Measurements from ENCODE around the gene CXCR5.

CXCR5 gene

DNA sequence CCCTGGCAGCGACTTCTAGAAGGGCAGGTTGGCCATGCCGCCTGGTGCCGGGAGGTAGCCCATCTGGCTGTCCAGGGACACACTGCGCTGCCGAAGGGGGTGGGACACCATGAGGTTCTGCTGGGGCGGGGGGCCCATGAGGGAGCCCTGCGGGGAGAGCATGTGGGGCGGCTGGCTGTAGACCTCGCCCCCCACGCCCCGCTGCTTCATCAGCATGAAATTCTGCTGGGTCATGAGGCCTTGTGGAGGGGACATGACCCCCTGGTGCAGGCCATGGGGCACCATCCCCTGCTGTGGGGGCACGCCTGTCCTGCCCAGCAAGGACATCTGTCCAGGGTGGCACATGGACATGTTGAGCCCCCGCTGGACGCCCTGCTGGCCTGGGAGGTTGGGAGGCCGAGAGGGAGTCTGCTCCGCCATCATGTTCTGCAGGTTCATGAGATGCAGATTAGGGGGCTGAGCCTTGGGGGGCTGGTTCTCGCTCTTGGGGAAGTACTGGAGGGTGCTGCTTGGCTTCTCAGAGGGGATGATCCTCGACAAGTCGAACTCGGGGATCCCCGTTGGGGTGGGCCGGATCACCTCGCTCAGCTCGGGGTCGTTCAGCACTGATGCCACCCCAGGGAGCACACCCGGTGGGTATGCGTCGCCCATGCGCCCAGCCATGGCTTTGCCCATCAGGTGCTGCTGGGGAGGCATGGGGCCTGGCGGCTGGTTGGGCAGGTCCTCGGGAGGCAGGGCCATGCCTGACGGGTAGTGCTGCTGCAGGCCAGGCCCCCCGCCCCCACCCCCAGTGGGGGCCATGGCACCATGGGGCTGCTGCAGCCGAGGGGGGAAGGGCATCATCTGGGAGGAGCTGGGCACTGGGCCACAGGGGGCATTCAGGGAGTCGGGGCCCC is 15.0 kb downstream of the CXCR5 start:
- TF ChIP-seq, protein P1, sequence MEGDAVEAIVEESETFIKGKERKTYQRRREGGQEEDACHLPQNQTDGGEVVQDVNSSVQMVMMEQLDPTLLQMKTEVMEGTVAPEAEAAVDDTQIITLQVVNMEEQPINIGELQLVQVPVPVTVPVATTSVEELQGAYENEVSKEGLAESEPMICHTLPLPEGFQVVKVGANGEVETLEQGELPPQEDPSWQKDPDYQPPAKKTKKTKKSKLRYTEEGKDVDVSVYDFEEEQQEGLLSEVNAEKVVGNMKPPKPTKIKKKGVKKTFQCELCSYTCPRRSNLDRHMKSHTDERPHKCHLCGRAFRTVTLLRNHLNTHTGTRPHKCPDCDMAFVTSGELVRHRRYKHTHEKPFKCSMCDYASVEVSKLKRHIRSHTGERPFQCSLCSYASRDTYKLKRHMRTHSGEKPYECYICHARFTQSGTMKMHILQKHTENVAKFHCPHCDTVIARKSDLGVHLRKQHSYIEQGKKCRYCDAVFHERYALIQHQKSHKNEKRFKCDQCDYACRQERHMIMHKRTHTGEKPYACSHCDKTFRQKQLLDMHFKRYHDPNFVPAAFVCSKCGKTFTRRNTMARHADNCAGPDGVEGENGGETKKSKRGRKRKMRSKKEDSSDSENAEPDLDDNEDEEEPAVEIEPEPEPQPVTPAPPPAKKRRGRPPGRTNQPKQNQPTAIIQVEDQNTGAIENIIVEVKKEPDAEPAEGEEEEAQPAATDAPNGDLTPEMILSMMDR (conservative IDR thresholded peaks at IDR 0.05): no peak
- H3K27ac ChIP-seq: no peak overlapping the region

DNA sequence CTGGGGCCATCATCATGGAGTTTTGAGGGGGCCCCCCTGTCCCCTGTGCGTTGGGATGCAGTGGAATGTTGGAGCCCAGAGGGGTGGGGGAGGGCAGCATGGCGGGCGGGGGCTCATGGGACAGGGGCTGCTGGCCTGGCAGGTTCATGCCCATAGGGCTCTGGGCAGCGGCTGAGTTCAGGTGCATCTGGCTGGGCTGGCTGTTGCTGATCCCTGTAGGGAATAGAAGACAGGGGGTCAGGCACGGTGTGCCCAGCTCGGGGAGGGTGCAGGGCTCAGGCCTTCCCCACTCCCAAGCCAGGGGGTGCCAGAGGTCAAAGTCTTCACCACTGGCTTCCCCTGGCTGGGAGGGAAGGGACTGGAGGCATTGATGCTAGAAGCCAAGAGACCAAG is 15.6 kb downstream of the CXCR5 start:
- TF ChIP-seq, protein P1 (conservative IDR thresholded peaks at IDR 0.05): no peak
- H3K27ac ChIP-seq: no peak overlapping the region

DNA sequence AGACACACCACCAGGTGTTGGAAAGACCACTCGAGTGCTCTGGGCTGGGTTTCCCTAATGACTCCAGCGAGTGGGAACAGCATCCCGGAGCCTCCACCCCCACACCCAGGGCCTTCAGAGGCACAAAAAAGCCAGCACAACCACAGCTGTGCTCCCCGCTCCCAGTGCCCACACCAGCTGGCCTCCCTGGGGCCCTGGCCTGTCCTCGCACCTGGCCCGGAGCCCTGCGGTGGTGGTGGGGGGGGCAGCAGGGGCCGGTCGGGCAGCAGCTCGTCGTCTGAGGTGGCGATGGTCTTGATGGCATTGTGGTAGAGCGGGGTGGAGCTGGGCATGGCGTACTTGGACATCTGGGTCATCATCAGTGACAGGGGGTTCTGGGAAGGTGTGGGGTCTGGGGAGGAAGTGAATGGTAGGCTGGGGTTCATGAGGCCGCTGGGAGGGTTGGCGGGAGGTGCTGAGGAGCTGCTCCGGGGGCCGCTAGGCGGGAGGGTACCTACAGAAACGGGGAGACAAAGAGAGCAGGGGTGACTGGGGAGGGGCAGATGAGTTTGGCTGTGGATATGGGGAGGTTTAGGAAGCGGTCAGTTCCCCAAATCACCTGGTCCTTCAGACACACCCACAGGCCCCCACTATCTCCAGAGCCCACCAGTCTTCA is 16.1 kb downstream of the CXCR5 start:
- TF ChIP-seq, protein P1 (conservative IDR thresholded peaks at IDR 0.05): no peak
- no peak overlapping the region for H3K27ac ChIP-seq

- no peak overlapping the region for H3K27ac ChIP-seq
- TF ChIP-seq, protein P1 (conservative IDR thresholded peaks at IDR 0.05): no peak
Observed at GRCh38 chr11:118900535-118901384, 17.1 kb downstream of the CXCR5 start.

- TF ChIP-seq, protein P1 (conservative IDR thresholded peaks at IDR 0.05): no peak
- H3K27ac ChIP-seq: no peak overlapping the region
Observed at GRCh38 chr11:118901494-118902335, 18.0 kb downstream of the CXCR5 start.

DNA sequence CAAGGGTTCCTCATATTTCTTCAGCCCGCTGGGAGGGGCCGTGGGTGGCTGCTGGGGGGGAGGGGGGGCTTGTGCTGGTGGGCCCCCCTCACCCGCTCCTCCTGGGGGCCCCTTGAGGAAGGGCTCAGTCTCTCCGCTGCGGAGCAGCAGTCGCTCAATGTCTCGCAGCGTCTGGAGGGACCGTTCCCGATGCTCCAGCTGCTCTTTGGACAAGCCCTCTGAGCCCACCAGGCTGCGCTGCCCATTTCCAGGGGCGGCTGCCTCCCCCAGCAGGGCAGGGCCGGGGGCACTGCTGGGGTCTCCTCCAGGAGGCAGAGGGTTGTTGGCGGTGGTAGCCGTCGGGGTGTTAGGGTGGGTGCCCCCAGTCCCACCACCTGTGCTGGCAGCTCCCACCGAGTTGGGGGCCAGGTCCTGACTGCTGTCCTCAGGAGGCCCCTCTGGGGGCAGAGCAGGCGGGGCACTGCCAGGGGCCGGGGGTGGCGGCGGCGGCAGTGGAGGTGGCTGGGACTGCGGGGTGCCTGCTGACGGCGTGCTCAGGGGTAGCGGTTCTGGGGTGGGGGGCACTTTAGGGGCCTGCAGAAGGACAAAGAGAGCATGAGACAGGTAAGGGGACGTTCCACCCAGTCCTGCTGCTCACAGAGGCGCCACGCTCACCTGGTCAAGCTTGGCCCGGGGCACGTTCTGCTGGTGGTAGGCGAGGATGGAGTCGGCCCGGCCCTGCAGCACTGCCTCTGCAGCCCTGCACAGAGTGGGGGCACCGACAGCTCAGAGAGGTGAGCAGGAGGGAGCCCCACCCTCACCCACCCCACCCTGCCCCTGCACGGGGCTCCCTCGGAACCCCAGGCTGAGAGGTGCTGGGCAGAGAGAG is 18.9 kb downstream of the CXCR5 start:
- no peak overlapping the region for H3K27ac ChIP-seq
- TF ChIP-seq, protein P1 (conservative IDR thresholded peaks at IDR 0.05): no peak

All from VCaP (cell line).